Gastrocnemius medialis (tissue), 4 donors: ENCODE results near the gene ZNF570.

Experiments used
- POLR2A ChIP-seq, 2 donors: fragments of 450-650 bp; IDR thresholded peaks; one replicate each; pipeline ENCODE4 v1.6.1; 2017; ENCODE audit warnings: antibody characterized with exemption in 2 of 2, mild to moderate bottlenecking in 2 of 2, moderate library complexity in 2 of 2
- TF ChIP-seq, protein P1 (sequence below), 5 experiments: fragments of 450-650 bp in 3 of 5; fragments of 200-600 bp in 2 of 5; sonication (generic) in 2 of 5; IDR thresholded peaks in 4 of 5; conservative IDR thresholded peaks in 1 of 5; 1 replicate in 4 of 5; 2 replicates in 1 of 5; pipeline ENCODE4 v1.5.1; 2016 to 2019; ENCODE audit warnings: antibody characterized with exemption in 5 of 5, mild to moderate bottlenecking in 3 of 5, moderate library complexity in 3 of 5

- TF ChIP-seq, protein P1, sequence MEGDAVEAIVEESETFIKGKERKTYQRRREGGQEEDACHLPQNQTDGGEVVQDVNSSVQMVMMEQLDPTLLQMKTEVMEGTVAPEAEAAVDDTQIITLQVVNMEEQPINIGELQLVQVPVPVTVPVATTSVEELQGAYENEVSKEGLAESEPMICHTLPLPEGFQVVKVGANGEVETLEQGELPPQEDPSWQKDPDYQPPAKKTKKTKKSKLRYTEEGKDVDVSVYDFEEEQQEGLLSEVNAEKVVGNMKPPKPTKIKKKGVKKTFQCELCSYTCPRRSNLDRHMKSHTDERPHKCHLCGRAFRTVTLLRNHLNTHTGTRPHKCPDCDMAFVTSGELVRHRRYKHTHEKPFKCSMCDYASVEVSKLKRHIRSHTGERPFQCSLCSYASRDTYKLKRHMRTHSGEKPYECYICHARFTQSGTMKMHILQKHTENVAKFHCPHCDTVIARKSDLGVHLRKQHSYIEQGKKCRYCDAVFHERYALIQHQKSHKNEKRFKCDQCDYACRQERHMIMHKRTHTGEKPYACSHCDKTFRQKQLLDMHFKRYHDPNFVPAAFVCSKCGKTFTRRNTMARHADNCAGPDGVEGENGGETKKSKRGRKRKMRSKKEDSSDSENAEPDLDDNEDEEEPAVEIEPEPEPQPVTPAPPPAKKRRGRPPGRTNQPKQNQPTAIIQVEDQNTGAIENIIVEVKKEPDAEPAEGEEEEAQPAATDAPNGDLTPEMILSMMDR (IDR thresholded peaks at IDR 0.05 in 4 of 5, conservative IDR thresholded peaks at IDR 0.05 in 1 of 5): no peak
- no peak for TF ChIP-seq POLR2A (IDR thresholded peaks at IDR 0.05)
These were observed 42.7 kb downstream of the ZNF570 start for GRCh38 chr19:37511821-37512220.
